ENCODE results near the gene FANCD2.

DNA sequence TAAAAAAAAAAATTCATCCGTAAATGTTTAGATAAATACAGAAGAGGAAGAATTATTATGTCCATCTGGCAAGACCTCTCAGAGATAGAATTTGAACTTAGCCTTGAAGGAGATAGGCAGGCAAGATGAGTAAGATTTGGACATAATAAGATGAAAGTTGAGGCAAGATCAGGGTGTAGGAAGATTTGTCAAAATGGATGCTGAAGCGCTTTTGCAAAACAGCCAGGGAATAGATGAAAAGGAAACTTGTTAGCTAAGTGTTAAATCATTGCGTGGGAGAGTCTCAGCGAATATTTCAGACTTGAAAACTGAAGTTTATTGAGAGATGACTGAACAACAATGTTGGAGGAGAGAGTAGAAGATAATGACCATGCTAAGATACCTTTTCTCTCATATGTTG is 96.5 kb downstream of the FANCD2 start:
- TF ChIP-seq CTCF (IDR thresholded peaks at IDR 0.05) = no peak
- TF ChIP-seq POLR2AphosphoS5 (IDR thresholded peaks at IDR 0.05) = no peak
- TF ChIP-seq POLR2A (IDR thresholded peaks at IDR 0.05) = no peak

All from suprapubic skin (tissue), 4 donors.